GM19455 (cell line): ENCODE results near the gene SYNGR4.
"Not testable (repeated sequence)": the region's sequence is repeated elsewhere in the genome, so short reads cannot be mapped to it uniquely, and the experiment has no call there.

ENCODE experiments used
- ATAC-seq: cut with Tn5 transposase; IDR thresholded peaks from one replicate; pipeline ENCODE4 v1.9.1; 2021; ENCODE audit not compliant: unreplicated experiment

SYNGR4 gene

GRCh38 chr19:48371367-48371766 lies 7.2 kb downstream of the SYNGR4 start:
- ATAC-seq, result no peak

GRCh38 chr19:48371771-48372170 lies 7.6 kb downstream of the SYNGR4 start:
- ATAC-seq, result not testable (repeated sequence)

GRCh38 chr19:48372904-48373303 lies 8.7 kb downstream of the SYNGR4 start:
- no peak for ATAC-seq

GRCh38 chr19:48373567-48373966 lies 9.4 kb downstream of the SYNGR4 start:
- ATAC-seq, result no peak

GRCh38 chr19:48378194-48378570 lies 14.0 kb downstream of the SYNGR4 start:
- no peak for ATAC-seq

GRCh38 chr19:48379058-48379457 lies 14.9 kb downstream of the SYNGR4 start:
- no peak for ATAC-seq

DNA sequence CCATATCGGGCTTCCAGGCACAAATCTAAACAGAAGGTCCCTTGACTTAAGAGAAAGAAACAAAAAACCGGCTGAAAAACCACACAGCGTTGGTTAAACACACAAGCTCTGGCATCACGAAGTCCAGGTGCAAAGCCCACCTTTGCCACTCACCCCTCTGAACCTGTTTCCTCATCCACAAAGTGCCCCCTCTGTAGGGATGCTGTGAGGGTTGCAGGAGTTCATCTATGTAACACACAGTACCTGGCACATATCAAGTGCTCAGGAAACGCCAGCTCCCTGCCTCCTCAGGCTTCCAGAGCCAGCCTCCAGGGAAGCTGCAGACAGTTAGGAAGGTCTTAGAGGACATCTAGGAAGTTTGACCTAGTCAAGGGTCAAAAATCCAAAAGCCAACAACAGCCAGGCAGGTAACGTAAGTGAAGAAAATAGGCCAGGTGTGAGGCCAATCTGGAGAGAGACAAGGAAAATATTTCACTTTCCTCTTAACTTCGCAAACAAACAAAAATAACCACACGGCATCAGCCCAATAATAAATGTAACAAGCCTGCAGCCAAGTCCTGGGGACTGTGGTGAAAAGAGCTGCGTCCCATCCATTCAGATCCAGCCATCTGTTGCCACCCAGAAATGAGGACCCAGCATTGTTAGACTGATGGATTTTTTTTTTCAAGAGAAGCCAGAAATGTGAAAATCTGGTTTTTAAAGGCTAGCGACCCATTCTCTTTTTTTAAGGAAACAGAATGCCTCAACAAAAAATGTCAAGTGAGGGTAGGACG lies 17.2 kb downstream of the SYNGR4 start:
- ATAC-seq, result no peak

- no peak for ATAC-seq
Measured at GRCh38 chr19:48382286-48382685, 18.1 kb downstream of the SYNGR4 start.

- no peak for ATAC-seq
Measured at GRCh38 chr19:48385461-48386087, 21.4 kb downstream of the SYNGR4 start.

DNA sequence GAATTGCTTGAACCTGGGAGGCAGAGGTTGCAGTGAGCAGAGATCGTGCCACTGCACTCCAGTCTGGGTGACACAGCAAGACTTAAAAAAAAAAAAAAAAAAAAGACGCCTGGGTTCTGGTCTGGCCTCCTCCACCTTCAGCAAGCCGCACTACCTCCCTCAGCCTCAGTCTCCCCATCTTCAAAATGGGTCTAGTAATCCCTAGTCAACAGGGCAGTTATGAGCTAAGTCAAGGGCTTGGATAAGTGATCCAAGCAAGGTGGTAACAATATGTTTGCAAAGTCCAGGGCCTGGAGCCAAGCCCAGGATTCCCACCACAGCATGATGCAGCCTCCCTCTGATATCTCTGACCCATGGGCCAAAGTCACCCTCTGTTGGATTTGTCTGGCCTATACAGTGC lies 22.8 kb downstream of the SYNGR4 start:
- no peak for ATAC-seq

GRCh38 chr19:48390188-48391099 lies 26.3 kb downstream of the SYNGR4 start:
- no peak for ATAC-seq

- peak; percentile 59 for ATAC-seq
Measured at GRCh38 chr19:48391100-48392005, 27.2 kb downstream of the SYNGR4 start, which contains the start of gene KDELR1. KDELR1 (minus strand) TSS chr19:48391551; CDS start chr19:48391358, 193 bp downstream.

DNA sequence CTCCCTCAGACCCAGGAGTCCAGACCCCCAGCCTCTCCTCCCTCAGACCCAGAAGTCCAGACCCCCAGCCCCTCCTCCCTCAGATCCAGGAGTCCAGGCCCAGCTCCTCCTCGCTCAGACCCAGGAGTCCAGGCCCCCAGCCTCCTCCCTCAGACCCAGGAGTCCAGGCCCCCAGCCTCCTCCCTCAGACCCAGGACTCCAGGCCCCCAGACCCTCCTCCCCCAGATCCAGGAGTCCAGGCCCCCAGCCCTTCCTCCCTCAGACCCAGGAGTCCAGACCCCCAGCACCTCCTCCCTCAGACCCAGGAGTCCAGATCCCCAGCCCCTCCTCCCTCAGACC lies 27.8 kb downstream of the SYNGR4 start:
- not testable (repeated sequence) for ATAC-seq

DNA sequence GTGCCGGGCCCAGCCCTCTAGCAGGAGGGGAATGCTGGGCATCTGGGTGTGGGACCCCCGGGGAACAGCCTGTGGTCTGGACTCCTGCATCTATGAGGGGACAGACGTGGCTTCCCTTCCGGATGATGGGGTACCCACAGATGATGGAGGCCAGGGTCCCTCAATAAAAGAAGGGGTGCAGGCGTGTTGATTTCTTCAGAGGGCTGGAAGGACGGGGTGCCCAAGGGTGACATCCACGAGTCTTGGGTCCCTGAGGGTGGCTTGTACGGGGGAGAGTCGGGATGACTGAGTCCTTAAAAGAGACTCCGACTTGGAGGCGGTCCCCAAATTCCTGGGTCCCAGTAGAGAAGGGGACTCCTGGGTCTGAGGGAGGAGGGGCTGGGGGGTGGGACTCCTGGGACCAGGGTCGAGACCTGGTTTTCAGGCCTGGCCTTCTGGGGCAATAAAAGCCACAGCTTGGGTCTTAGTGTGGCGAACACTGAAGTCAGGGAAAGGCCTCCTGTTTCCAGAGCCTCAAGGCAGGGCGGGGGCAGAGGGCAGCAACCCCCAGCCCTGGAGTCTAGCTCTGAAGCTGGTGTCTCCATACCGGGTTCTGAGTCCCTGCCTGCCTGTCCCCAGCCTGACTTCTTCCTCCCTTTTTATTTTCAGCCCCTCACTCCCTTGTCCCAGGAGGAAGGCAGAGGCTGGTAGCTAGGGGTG lies 28.8 kb downstream of the SYNGR4 start:
- ATAC-seq, result no peak

- ATAC-seq, result no peak
Measured at GRCh38 chr19:48393559-48394330, 29.6 kb downstream of the SYNGR4 start, which contains the start of gene GRIN2D. GRIN2D (plus strand) TSS chr19:48393668; CDS start chr19:48398393, 4,725 bp downstream.

DNA sequence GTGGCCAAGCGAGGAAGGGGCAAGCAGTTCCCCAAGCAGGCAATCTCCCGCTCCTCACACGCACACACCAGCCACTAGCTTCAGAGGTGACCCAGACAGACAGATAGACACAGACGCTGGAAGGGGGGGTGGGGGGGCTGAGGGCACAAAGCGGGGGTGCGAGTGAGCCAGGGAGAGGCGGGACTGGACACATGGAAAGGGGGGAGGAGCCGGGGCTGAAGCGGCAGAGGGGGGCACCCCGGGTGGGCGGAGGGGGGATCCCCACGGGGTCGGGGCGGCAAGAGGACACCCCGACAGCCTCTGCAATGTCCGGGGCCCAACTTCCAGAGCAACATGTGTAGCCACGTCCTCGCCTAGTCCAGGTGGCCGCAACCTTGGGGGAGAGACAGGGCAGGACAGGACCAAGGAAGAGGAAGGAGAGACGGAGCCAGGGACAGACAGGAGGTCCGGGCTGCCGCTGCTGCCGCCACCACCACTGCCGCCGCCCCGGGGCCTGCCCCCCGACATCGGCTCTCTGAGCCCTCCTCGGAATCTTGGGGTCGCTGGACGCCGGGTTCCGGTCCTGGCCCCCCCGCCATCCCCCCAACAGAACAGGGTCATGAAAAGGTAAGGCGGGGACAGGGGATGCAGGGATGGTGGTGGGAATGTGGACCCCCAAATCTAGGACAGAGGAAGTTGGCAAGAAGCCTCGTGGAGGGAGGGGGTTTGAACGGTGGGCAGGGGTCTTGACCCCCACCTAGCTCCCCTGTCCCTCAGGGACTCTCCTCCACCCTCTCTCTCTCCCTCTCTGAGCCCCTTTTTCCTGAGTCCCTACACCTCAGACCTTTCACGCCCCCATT lies 30.4 kb downstream of the SYNGR4 start:
- no peak for ATAC-seq

DNA sequence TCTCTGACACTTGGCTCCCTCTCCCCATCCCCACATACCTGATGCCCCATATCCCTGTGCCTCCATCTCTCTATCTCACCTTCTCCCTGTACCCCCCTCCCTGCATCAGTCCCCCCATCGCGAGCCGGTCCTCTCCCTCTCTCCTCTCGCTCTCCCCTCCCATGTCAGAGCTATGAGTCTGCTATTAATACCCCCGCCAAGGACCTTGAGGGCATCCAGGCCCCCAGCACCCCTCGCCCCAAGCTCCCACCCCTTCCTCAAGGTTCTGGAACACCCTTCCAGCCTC lies 30.9 kb downstream of the SYNGR4 start:
- ATAC-seq, result no peak

DNA sequence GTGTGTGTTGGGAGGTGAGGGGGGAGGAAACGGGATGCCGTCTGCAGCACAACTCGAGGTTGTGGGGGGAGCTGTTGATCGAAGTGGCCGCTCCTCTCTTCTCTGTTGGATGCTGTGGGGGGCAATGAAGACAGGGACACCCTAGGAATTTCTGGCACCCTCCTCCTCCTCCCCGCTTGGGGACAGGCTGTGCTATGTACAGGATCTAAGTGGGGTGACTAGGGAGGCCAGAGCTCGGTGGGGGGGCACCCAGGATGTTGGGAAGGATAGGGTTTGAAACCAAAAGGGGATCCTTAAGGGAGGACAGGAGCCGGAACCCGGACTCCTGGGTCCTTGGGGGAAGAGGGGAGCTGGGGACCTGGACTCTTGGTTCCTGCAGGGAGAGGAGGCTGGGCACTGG lies 31.3 kb downstream of the SYNGR4 start:
- ATAC-seq, result no peak
